Activated CD4-positive, alpha-beta memory T cell treated with anti-CD3 and anti-CD28 coated beads for 36 hours (primary cell): Measurements from ENCODE around the gene KIAA1958. TPM values are rescaled to one million over a fixed set of nuclear protein-coding genes. Genes with fewer than 3 reads are reported as not detected.
A peak's percentile ranks its signal among the peaks of the same experiment; 100 is the strongest.

Experiments
- CTCF ChIA-PET: fragments of 350-600 bp; sonication (Branson Sonifier 250); formaldehyde crosslinking; loops from one replicate; lab custom pipeline; 2021; ENCODE audit warnings: antibody characterized with exemption, inconsistent platforms; lab: Charles Lee
- POLR2A ChIA-PET: fragments of 350-600 bp; sonication (Branson Sonifier 250); formaldehyde crosslinking; loops from one replicate; lab custom pipeline; 2021; ENCODE audit warnings: antibody characterized with exemption; lab: Charles Lee
- DNase-seq: peaks from one replicate; pipeline ENCODE4 v3.0.0-alpha.2; 2020
- H3K27ac Mint-ChIP-seq: one replicate; pipeline ENCODE4 v1.8.0; 2021; ENCODE audit warnings: mixed read lengths
- H3K27me3 Mint-ChIP-seq: one replicate; pipeline ENCODE4 v1.8.0; 2021; ENCODE audit warnings: mixed read lengths
- H3K36me3 Mint-ChIP-seq: one replicate; pipeline ENCODE4 v1.8.0; 2021; ENCODE audit warnings: mixed read lengths
- H3K4me1 Mint-ChIP-seq: one replicate; pipeline ENCODE4 v1.8.0; 2021; ENCODE audit warnings: low read depth, mixed read lengths
- H3K4me3 Mint-ChIP-seq: one replicate; pipeline ENCODE4 v1.8.0; 2021; ENCODE audit warnings: mild to moderate bottlenecking, mixed read lengths
- H3K9me3 Mint-ChIP-seq: one replicate; pipeline ENCODE4 v1.8.0; 2021; ENCODE audit warnings: mixed read lengths
- intact Hi-C: fragments of 100-400 bp; cut with micrococcal nuclease; formaldehyde crosslinking; loops from one replicate; pipeline ENCODE4 v1.15.1; 2023
- total RNA-seq, 2 experiments: library from RNA; stranded (reverse); gene quantifications; one replicate each; pipeline ENCODE4 v1.2.3, GENCODE V29; 2021

Gene KIAA1958
- total RNA-seq, 2 experiments from 2014 or later = 6.1 to 6.5 TPM

- ChIA-PET CTCF (interaction anchor here (1.4 kb wide), 1 partner anchor 90 kb away, joined by 4 read pairs; no protein-coding TSS in a partner anchor), POLR2A (no interaction called here)
- no peaks in the 10 kb centered on the region for H3K9me3 Mint-ChIP-seq
- intact Hi-C loops = no loop called here
- H3K27me3 Mint-ChIP-seq = no peaks in the 10 kb centered on the region
- peaks cover 7% of the 10 kb centered on the region for H3K36me3 Mint-ChIP-seq
- H3K4me3 Mint-ChIP-seq = no peak overlapping the region
- no peak overlapping the region for H3K27ac Mint-ChIP-seq
- no peak for DNase-seq
- peaks cover 32% of the 10 kb centered on the region for H3K4me1 Mint-ChIP-seq
Measured at GRCh38 chr9:112703304-112703703, 216.7 kb downstream of the KIAA1958 start.

- intact Hi-C loops = no loop called here
- CTCF ChIA-PET = no interaction called here
- no peaks in the 10 kb centered on the region for H3K27me3 Mint-ChIP-seq
- H3K9me3 Mint-ChIP-seq = no peaks in the 10 kb centered on the region
- POLR2A ChIA-PET = no interaction called here
- DNase-seq = no peak
- no peaks in the 10 kb centered on the region for H3K36me3 Mint-ChIP-seq
- no peak overlapping the region for H3K4me3 Mint-ChIP-seq
- no peak overlapping the region for H3K27ac Mint-ChIP-seq
- H3K4me1 Mint-ChIP-seq = peaks cover 31% of the 10 kb centered on the region
Measured at GRCh38 chr9:112705768-112706427, 219.3 kb downstream of the KIAA1958 start.

- no peaks in the 10 kb centered on the region for H3K9me3 Mint-ChIP-seq
- H3K4me1 Mint-ChIP-seq = peaks cover 42% of the 10 kb centered on the region
- H3K27me3 Mint-ChIP-seq = no peaks in the 10 kb centered on the region
Measured at GRCh38 chr9:112711050-112711689, 224.5 kb downstream of the KIAA1958 start.

GRCh38 chr9:112712678-112713077, 226.1 kb downstream of the KIAA1958 start:
- Mint-ChIP-seq H3K27ac (no peak overlapping the region), H3K4me3 (no peak overlapping the region), H3K9me3 (no peaks in the 10 kb centered on the region), H3K4me1 (peaks cover 48% of the 10 kb centered on the region), H3K27me3 (no peaks in the 10 kb centered on the region), H3K36me3 (peaks cover 19% of the 10 kb centered on the region)
- DNase-seq = no peak
- intact Hi-C loops = loop anchor here (10.0 kb wide), 1 partner anchor 798 kb away; no protein-coding TSS in a partner anchor
- CTCF ChIA-PET = interaction anchor here (0.5 kb wide), 1 partner anchor 626 kb away, joined by 3 read pairs; no protein-coding TSS in a partner anchor
- POLR2A ChIA-PET = no interaction called here

More at GRCh38 chr9:112711050-112711689, 224.5 kb downstream of the KIAA1958 start:
- DNase-seq = no peak
- intact Hi-C loops = loop anchor here (10.0 kb wide), 1 partner anchor 796 kb away; no protein-coding TSS in a partner anchor
- H3K4me3 Mint-ChIP-seq = no peak overlapping the region
- H3K36me3 Mint-ChIP-seq = peaks cover 16% of the 10 kb centered on the region
- CTCF ChIA-PET = interaction anchor here (1.8 kb wide), 1 partner anchor 613 kb away, joined by 5 read pairs; no protein-coding TSS in a partner anchor
- H3K27ac Mint-ChIP-seq = no peak overlapping the region
- POLR2A ChIA-PET = no interaction called here

GRCh38 chr9:112717661-112718331, 231.2 kb downstream of the KIAA1958 start, which contains the start of gene INIP:
TSS of gene INIP (minus strand) at chr9:112718117. CDS start at chr9:112716485, 1,632 bp downstream.
- peak within 1 kb of the TSS; percentile 90 for H3K4me3 Mint-ChIP-seq
- peaks cover 35% of the 10 kb centered on the region for H3K4me1 Mint-ChIP-seq

More at GRCh38 chr9:112717661-112718331, 231.2 kb downstream of the KIAA1958 start, which contains the start of gene INIP:
- H3K36me3 Mint-ChIP-seq = peaks cover 10% of the 10 kb centered on the region
- POLR2A ChIA-PET = interaction anchor here (0.8 to 2.2 kb wide), 7 partner anchors 10 to 338 kb away, joined by 3 to 9 read pairs (median 7); partner anchors contain the start of genes HSDL2 and KIAA1958
- DNase-seq = peak; percentile 99
- CTCF ChIA-PET = interaction anchor here (0.6 to 3.8 kb wide), 10 partner anchors 14 to 955 kb away, joined by 3 to 22 read pairs (median 4); partner anchors contain the start of gene HSDL2
- intact Hi-C loops = loop anchor here (1.0 to 10.0 kb wide), 9 partner anchors 33 to 803 kb away; partner anchors contain the start of genes KIAA1958 and SNX30
- peak within 1 kb of the TSS; percentile 93 for H3K27ac Mint-ChIP-seq
- H3K27me3 Mint-ChIP-seq = no peaks in the 10 kb centered on the region
- no peaks in the 10 kb centered on the region for H3K9me3 Mint-ChIP-seq

Other genes with a start within 250 kb of the KIAA1958 start
- 10 to 100 TPM; 87.2 to 92.3 TPM for gene PTBP3, start 153.2 kb upstream of the KIAA1958 start, total RNA-seq
- gene HSDL2, start 106.7 kb upstream of the KIAA1958 start, total RNA-seq = 10 to 100 TPM; 24.8 to 26.3 TPM
- 10 to 100 TPM; 35.1 to 37.8 TPM for gene INIP, start 231.3 kb downstream of the KIAA1958 start, total RNA-seq